LNCAP (cell line): ENCODE measurements around the gene TMEM198.

Experiments
- TF ChIP-seq, protein P1 (sequence below): fragments of 450-650 bp; IDR thresholded peaks from 2 replicates; pipeline ENCODE4 v1.5.1; 2017; ENCODE audit warnings: mild to moderate bottlenecking

TMEM198 gene

DNA sequence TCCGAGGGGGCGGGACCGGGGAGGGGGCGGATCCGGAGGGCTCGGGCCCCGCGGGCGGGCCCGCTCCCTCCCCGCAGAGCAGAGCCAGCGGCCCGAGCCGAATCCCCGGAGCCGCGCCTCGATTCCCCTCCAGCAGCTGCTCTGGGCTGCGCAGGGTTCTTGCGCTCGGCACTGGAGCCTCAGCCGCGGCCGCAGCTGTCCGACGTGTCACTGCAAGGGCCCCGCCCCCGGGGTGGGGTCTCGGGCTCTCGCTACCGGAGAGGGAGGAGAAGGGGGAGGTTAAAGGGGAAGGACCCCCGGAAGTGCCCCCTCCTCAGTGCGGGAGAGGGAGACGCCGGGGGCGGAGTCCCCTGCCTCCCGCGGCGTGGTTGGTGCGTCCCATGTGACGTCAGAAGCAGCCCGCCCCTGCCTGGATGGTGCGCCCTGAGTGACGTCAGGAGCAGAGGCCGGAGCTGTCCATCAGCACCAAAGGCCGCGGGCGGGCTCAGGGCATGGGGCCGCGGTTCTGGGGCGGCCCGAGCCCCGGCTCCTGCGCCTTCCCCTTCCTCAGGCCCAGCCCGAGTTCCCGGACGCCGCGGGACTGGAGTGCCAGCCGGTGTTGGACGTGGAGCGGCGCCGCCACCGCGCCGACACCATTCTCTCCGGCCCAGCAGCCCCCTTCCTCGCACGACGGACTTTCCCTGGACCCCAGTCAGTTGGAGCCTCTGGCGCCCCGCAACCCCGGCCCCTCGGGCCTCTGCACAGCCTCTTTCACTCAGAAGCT, at the start of gene TMEM198, which contains the start of gene CHPF:
Gene TMEM198 (plus strand): TSS at position 433 of the 763 bp plus-strand sequence. CDS start 700 bp downstream, outside the sequence.
Gene CHPF (minus strand): TSS at position 214 of the 763 bp plus-strand sequence. CDS start 271 bp downstream, outside the sequence.
- TF ChIP-seq, protein P1, sequence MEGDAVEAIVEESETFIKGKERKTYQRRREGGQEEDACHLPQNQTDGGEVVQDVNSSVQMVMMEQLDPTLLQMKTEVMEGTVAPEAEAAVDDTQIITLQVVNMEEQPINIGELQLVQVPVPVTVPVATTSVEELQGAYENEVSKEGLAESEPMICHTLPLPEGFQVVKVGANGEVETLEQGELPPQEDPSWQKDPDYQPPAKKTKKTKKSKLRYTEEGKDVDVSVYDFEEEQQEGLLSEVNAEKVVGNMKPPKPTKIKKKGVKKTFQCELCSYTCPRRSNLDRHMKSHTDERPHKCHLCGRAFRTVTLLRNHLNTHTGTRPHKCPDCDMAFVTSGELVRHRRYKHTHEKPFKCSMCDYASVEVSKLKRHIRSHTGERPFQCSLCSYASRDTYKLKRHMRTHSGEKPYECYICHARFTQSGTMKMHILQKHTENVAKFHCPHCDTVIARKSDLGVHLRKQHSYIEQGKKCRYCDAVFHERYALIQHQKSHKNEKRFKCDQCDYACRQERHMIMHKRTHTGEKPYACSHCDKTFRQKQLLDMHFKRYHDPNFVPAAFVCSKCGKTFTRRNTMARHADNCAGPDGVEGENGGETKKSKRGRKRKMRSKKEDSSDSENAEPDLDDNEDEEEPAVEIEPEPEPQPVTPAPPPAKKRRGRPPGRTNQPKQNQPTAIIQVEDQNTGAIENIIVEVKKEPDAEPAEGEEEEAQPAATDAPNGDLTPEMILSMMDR, result no peak

DNA sequence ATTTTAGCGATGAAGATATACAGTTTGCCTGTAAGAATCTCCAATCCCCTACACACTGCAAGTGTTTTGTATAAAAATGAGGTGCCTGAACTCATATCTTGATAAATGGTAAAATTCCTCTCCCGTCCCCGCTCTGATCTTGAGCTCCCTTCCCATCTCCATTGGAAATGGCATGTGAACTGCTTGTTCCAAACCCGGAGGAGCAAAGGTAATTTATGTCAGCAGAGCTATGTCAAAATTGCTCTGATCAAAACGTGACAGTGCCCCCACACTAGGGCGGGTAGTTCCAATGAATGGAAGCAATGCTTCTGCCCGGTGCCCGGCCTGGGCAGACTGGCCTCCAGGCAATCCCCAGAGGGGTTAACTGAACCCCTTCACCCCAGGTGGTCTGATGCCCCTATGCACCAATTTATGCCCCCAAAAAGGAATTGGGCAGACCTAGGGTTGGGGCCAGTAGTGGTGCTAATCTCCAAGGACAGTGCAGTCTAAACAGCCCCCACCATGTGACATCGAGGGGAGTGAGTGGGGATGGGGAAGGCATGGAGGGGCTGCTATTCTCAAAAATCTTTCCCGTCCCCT, 48.8 kb upstream of the TMEM198 start:
- TF ChIP-seq, protein P1, result 0 out of 2 replicates have a peak, but pooled peaks have one; percentile 49

- TF ChIP-seq, protein P1, result no peak; the same call in none of the 2 replicates
Measured at GRCh38 chr2:219495531-219496122, 48.2 kb upstream of the TMEM198 start.

DNA sequence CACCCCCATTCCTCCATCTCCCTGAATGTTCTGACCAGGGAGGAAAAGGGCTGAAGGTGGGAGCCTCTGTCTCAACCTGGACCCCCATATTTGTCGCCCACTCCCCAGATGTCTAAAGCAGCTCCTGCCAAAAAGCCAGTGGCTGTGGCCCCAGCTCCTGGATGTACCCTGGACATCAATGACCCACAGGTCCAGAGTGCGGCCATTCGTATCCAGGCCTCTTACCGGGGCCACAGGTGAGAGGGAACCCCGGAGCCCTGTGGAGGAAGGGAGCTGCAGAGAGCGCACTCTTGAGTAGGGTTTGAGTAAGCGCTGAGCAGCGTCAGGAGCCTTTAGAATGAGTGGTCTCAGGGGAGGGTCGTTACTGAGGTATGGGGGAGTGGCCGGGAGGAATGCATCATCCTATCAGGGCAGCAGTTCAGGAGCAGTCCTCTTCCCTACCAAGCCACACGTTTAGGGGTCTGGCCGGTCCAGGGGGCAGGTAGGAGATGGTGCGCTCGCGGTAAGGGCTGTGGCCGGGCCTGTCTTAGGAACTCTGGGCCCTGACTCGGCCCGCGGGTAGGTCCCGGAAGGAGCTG, 47.5 kb upstream of the TMEM198 start:
- TF ChIP-seq, protein P1, result no peak

DNA sequence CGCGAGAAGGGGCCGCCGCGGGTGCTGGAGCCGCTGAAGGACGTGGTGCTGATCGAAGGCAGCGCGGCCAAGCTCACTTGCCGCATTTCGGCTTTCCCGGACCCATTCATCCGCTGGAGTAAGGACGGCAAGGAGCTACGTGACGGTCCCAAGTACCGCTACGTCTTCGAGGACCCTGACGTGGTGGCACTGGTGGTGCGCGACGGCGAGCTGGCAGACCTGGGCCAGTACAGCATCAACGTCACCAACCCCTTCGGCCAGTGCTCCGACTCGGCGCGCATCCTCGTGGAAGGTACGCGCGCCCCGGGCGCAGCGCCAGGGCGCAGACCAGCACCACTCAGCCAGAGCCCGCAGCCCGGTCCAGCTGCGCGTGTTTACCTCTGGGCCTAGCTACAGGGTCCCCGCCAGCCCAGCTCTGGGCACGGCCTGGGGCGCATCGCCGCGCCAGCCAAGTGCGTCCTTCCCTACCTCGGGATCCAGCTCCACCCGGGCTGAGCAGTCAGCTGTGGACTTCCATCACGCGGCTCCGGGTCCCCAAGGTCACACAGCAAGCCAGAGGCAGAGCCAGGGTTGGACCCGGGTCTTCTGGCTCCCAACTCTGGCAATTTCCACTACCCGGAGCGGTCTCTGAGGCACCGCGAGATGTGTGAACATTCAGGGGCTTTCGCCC, 46.9 kb upstream of the TMEM198 start:
- TF ChIP-seq, protein P1, result no peak

DNA sequence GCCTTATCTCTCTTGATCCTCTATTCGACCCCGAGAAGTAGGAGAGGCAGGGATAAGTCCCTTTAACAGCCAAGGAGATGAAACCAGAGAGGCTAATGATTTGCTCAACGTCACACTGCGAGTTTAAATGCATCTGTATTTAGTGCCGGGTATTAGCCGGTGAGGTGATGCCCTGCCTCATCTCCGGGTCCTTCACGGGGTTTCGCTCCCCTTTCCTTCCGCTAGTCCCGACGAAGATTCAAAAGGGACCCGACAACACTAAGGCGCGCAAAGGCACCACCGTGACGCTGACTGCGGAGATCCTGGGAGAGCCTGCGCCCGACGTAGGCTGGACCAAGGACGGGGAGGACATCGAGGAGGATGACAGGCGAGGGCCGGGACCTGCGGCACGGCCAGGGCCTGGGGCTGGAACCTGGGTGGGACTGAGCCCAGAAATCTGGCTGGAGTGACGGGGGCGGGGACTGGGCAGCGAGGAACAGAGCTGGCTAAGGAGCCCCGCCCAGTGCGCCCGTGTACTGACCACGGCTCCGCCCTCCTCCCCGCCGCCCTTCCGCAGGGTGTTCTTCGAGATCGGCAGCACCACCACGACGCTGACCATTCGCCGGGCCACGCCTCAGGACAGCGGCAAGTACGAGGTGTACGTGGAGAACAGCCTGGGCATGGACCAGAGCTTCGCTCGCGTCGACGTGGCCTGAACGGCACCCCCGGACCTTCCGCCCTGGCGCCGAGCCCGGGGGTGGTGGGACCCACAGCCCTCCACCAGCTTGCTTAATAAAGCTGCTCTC, 46.1 kb upstream of the TMEM198 start:
- TF ChIP-seq, protein P1, result no peak
